HepG2 (cell line): Measurements from ENCODE around the gene PTEN. TPM values are rescaled to one million over a fixed set of nuclear protein-coding genes. Genes with fewer than 3 reads are reported as not detected.
A peak's percentile ranks its signal among the peaks of the same experiment; 100 is the strongest.

Experiments used
- ATAC-seq: fragments of 200-7000 bp; cut with Tn5 transposase; 3 replicates; pipeline ENCODE4 v1.9.1; 2020; ENCODE audit warnings: mild to moderate bottlenecking, moderate library complexity
- BruUV-seq: library from RNA; stranded (reverse); fragments of 400-500 nt; replicated peaks from 2 replicates; lab custom pipeline; 2021; lab: Mats Ljungman, UMichigan
- CTCF ChIA-PET: fragments of 300-600 bp; formaldehyde crosslinking; extraction: SDS; loops from one replicate; lab custom pipeline; 2021; ENCODE audit warnings: low total read pairs, inconsistent platforms, low intra/inter-chr PET ratio; lab: Yijun Ruan, JAX
- POLR2A ChIA-PET: fragments of 350-600 bp; sonication (Branson Sonifier 250); formaldehyde crosslinking; loops from one replicate; lab custom pipeline; 2020; ENCODE audit warnings: antibody characterized with exemption, inconsistent platforms; lab: Yijun Ruan, JAX
- DNase-seq: peaks from one replicate; pipeline ENCODE4 v3.0.0-alpha.2; 2015; ENCODE audit warnings: low spot score
- FAIRE-seq: peaks from 3 replicates; lab custom pipeline; 2011; peaks lifted over from hg19 to GRCh38; lab: Jason Lieb, UNC
- H2AFZ ChIP-seq: one replicate; pipeline ENCODE4 v1.6.1; 2011; ENCODE audit warnings: low read length, inconsistent platforms
- H3K27ac ChIP-seq: fragments of 300-600 bp; 3 replicates; pipeline ENCODE4 v1.8.0; 2011; ENCODE audit warnings: mixed run types, mild to moderate bottlenecking, mixed read lengths, low read length, inconsistent platforms; ENCODE audit not compliant: insufficient read depth; ENCODE audit errors: extremely low read length
- H3K27me3 ChIP-seq, 2 experiments: fragments of 200-600 bp in 1 of 2; 2 replicates in 1 of 2; 3 replicates in 1 of 2; pipeline versions ENCODE4 v1.6.0 to v1.8.0; 2011; ENCODE audit warnings: low read length in 2 of 2, mild to moderate bottlenecking in 2 of 2, moderate library complexity in 2 of 2, inconsistent platforms in 1 of 2; ENCODE audit not compliant: insufficient read depth in 2 of 2, control insufficient read depth in 1 of 2
- H3K36me3 ChIP-seq, 2 experiments: fragments of 200-600 bp in 1 of 2; replicated peaks in 1 of 2; 2 replicates in 1 of 2; 3 replicates in 1 of 2; pipeline versions ENCODE4 v1.5.1 to v1.8.0; 2011; ENCODE audit warnings: low read length in 2 of 2, inconsistent platforms in 1 of 2; ENCODE audit not compliant: insufficient read depth in 2 of 2, control insufficient read depth in 1 of 2
- H3K4me1 ChIP-seq: 2 replicates; pipeline ENCODE4 v1.5.1; 2012; ENCODE audit warnings: low read length, inconsistent platforms; ENCODE audit not compliant: insufficient read depth
- H3K4me2 ChIP-seq: 2 replicates; pipeline ENCODE4 v1.6.0; 2011; ENCODE audit warnings: low read depth, low read length, inconsistent platforms
- H3K4me3 ChIP-seq, 3 experiments: fragments of 200-600 bp in 1 of 3; sonication (generic), shearing (Covaris generic) in 1 of 3; replicated peaks in 1 of 3; 2 replicates each; pipeline ENCODE4 v1.5.1; 2011 to 2016; ENCODE audit warnings: low read length in 3 of 3, inconsistent platforms in 2 of 3, low read depth in 2 of 3, mild to moderate bottlenecking in 2 of 3, control low read depth in 1 of 3, mixed read lengths in 1 of 3; ENCODE audit not compliant: insufficient read depth in 1 of 3
- H3K79me2 ChIP-seq: one replicate; pipeline ENCODE4 v1.6.1; 2011; ENCODE audit warnings: low read length, inconsistent platforms; ENCODE audit not compliant: insufficient read depth
- H3K9ac ChIP-seq: 2 replicates; pipeline ENCODE4 v1.6.0; 2011; ENCODE audit warnings: mild to moderate bottlenecking, low read depth, low read length, inconsistent platforms; ENCODE audit not compliant: insufficient read depth
- H3K9me3 ChIP-seq: 2 replicates; pipeline ENCODE4 v1.5.1; 2012; ENCODE audit warnings: mild to moderate bottlenecking, low read length
- H4K20me1 ChIP-seq: 2 replicates; pipeline ENCODE4 v1.6.0; 2011; ENCODE audit warnings: inconsistent platforms, mild to moderate bottlenecking, low read length, moderate library complexity; ENCODE audit not compliant: insufficient read depth
- ARNT ChIP-seq: fragments of 450-650 bp; IDR thresholded peaks from 2 replicates; pipeline ENCODE4 v1.6.1; 2017
- KLF6 ChIP-seq: IDR thresholded peaks from 2 replicates; pipeline ENCODE4 v1.8.0; 2016; ENCODE audit warnings: missing biosample characterization, missing genetic modification reagents
- MTF1 ChIP-seq: sonication (generic); formaldehyde crosslinking; IDR thresholded peaks from 2 replicates; pipeline ENCODE4 v1.5.0; 2020; ENCODE audit warnings: missing genetic modification reagents
- MYC ChIP-seq: sonication (generic); formaldehyde crosslinking; IDR thresholded peaks from 2 replicates; pipeline ENCODE4 v1.9.0; 2021; ENCODE audit warnings: missing genetic modification reagents, borderline replicate concordance
- NFKBIZ ChIP-seq: IDR thresholded peaks from 2 replicates; pipeline ENCODE4 v1.6.1; 2018; ENCODE audit warnings: missing genetic modification reagents, missing compliant biosample characterization
- RORA ChIP-seq: sonication (generic); formaldehyde crosslinking; IDR thresholded peaks from 2 replicates; pipeline ENCODE4 v1.5.0; 2020; ENCODE audit warnings: mild to moderate bottlenecking, missing genetic modification reagents, moderate library complexity
- SMARCE1 ChIP-seq: fragments of 450-650 bp; IDR thresholded peaks from 2 replicates; pipeline ENCODE4 v1.6.1; 2017; ENCODE audit warnings: borderline replicate concordance
- ZBTB20 ChIP-seq: sonication (generic); formaldehyde crosslinking; IDR thresholded peaks from 2 replicates; pipeline ENCODE4 v1.8.1; 2023; ENCODE audit warnings: missing genetic modification reagents, low read depth, mild to moderate bottlenecking, borderline replicate concordance
- ZFP1 ChIP-seq: IDR thresholded peaks from 2 replicates; pipeline ENCODE4 v1.6.1; 2016
- ZNF552 ChIP-seq: sonication (generic); formaldehyde crosslinking; IDR thresholded peaks from 2 replicates; pipeline ENCODE4 v1.9.0; 2022; ENCODE audit warnings: missing genetic modification reagents, mild to moderate bottlenecking, borderline replicate concordance
- ZNF850 ChIP-seq: sonication (generic); formaldehyde crosslinking; conservative IDR thresholded peaks from 2 replicates; pipeline ENCODE4 v1.9.0; 2021; ENCODE audit warnings: mild to moderate bottlenecking, missing genetic modification reagents
- WGBS: methylation state at CpG from one replicate; pipeline ENCODE4 v1.1.6; 2017; ENCODE audit warnings: low lambda C conversion rate; 5-methylcytosine and 5-hydroxymethylcytosine counted together
- in situ Hi-C: cut with HindIII; loops from 2 replicates; pipeline ENCODE4 v1.10.0; 2017; ENCODE audit warnings: low pct_unique_long_range_greater_than_20kb; ENCODE audit not compliant: extremely low pct_ligation_motif_present
- intact Hi-C: fragments of 100-400 bp; cut with micrococcal nuclease; formaldehyde crosslinking; loops from one replicate; pipeline ENCODE4 v1.10.0; 2022; ENCODE audit not compliant: unreplicated experiment
- polyA plus RNA-seq, 8 experiments: library from polyadenylated mRNA; depleted of rRNA in 3 of 8; stranded (reverse) in 7 of 8; unstranded in 1 of 8; fragments of >200 nt; fragmentation: Illumina TruSeq in 4 of 8; extraction: Trizol in 4 of 8; gene quantifications; 2 replicates each; pipeline versions ENCODE4 v1.2.1 to v1.2.3, GENCODE V29; 2011 to 2016; ENCODE audit warnings: low read depth in 4 of 8, missing spikeins in 1 of 8, mixed read lengths in 1 of 8; ENCODE audit not compliant: insufficient read depth in 1 of 8
- total RNA-seq, 5 experiments: library from RNA; depleted of rRNA; stranded (reverse); fragments of >200 nt; fragmentation: Illumina TruSeq; extraction: Trizol; gene quantifications; 2 replicates each; pipeline ENCODE4 v1.2.3, GENCODE V29; 2016; ENCODE audit warnings: low read depth in 1 of 5
- TF ChIP-seq, protein P1 (sequence below): sonication (generic); formaldehyde crosslinking; IDR thresholded peaks from 2 replicates; pipeline ENCODE4 v1.9.0; 2022; ENCODE audit warnings: missing genetic modification reagents, mild to moderate bottlenecking, borderline replicate concordance
- TF ChIP-seq, protein P2 (sequence below): IDR thresholded peaks from 2 replicates; pipeline ENCODE4 v1.6.1; 2018; ENCODE audit warnings: missing genetic modification reagents
- TF ChIP-seq, protein P3 (sequence below): IDR thresholded peaks from 2 replicates; pipeline ENCODE4 v1.6.1; 2016; ENCODE audit warnings: mild to moderate bottlenecking
- TF ChIP-seq, protein P4 (sequence below): sonication (generic); formaldehyde crosslinking; IDR thresholded peaks from 2 replicates; pipeline ENCODE4 v1.8.1; 2022; ENCODE audit warnings: low read depth, mild to moderate bottlenecking, missing genetic modification reagents

PTEN gene
- total and polyA plus RNA-seq, 2 of the 13 experiments (the other 11 are each of a cell fraction or from before 2014, with no cell fraction given): 30.3 to 61.3 TPM

DNA sequence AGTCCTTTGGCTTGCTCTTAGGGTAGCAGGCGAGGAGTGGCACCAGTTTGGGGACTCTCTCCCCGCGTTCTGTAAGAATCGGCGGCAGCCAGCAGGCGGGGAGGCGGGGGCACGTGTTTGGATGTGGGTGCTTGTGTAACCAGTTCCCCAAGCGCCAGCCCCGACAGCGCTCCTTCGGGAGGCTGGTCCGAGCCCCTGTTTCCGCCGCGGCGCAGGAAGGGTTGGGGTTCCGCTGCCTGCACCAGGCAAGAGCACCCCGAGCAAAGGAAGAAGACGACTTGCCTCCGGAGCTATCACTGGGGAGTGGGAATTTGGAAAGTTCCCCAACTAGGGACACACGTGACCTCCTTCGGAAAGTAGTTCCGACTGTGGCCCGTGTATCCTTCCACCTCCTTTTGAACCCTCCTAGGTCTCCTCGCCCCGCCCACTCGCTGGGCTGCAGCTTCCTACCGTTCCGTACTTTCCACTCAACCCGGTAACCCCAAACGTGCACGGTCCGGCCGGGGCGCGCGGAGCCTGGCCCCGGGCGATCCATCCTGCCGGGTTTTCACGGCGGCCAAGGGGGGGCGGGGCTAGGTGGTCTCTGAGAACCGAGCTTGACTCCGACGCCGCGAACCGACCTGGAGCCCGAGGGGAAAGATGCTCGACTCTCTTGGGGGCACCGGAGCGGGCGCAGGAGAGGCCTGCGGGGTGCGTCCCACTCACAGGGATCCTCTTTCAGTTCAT is 1.3 kb upstream of the PTEN start (continued):
- TF ChIP-seq ZBTB20 (CRISPR knock-in tag) (peak; percentile 82; the same call in 1 of the 2 replicates), ARNT (no peak), MTF1 (CRISPR knock-in tag) (peak; percentile 72), ZFP1 (CRISPR knock-in tag) (peak; percentile 91), NFKBIZ (CRISPR knock-in tag) (peak; percentile 83; the same call in 1 of the 2 replicates)
- TF ChIP-seq, protein P1, sequence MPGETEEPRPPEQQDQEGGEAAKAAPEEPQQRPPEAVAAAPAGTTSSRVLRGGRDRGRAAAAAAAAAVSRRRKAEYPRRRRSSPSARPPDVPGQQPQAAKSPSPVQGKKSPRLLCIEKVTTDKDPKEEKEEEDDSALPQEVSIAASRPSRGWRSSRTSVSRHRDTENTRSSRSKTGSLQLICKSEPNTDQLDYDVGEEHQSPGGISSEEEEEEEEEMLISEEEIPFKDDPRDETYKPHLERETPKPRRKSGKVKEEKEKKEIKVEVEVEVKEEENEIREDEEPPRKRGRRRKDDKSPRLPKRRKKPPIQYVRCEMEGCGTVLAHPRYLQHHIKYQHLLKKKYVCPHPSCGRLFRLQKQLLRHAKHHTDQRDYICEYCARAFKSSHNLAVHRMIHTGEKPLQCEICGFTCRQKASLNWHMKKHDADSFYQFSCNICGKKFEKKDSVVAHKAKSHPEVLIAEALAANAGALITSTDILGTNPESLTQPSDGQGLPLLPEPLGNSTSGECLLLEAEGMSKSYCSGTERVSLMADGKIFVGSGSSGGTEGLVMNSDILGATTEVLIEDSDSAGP: peak; percentile 94

DNA sequence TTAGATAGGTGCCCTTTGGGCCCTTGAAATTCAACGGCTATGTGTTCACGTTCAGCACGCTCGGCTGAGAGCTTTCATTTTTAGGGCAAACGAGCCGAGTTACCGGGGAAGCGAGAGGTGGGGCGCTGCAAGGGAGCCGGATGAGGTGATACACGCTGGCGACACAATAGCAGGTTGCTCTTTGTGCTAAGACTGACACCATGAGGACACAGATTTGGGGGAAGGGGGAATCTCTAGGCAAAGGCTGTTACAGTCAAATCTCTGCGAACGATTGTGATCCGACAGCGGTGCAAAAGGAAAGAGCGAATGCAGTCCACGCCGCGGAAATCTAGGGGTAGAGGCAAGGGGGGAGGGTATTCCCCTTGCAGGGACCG is 759 bp upstream of the PTEN start:
- Histone ChIP-seq H3K27me3 (no peaks in the 10 kb centered on the region; a peak in 1 of 5 replicates), H3K36me3 (no peaks in the 10 kb centered on the region), H3K9me3 (no peaks in the 10 kb centered on the region), H3K4me3 (peak overlapping the region; percentile 65 to 94 (median 80)), H3K4me1 (peaks cover 13% of the 10 kb centered on the region), H4K20me1 (peaks cover 31% of the 10 kb centered on the region), H2AFZ (no peak overlapping the region), H3K79me2 (peaks cover 36% of the 10 kb centered on the region), H3K27ac (peak overlapping the region; percentile 88), H3K4me2 (peak overlapping the region; percentile 97), H3K9ac (peak overlapping the region; percentile 82)
- no TSS peak for BruUV-seq
- CTCF ChIA-PET: no interaction called here
- POLR2A ChIA-PET: interaction anchor here (0.9 to 3.6 kb wide), 12 partner anchors 10 to 1839 kb away, joined by 3 to 31 read pairs (median 6); partner anchors contain the start of genes ATAD1, KIF20B and MINPP1
- no peak for DNase-seq
- in situ Hi-C loops: loop anchor here (5.0 kb wide), 2 partner anchors 250 to 525 kb away; no protein-coding TSS in a partner anchor
- FAIRE-seq: no peak
- intact Hi-C loops: loop anchor here (1.0 to 2.0 kb wide), 2 partner anchors 44 to 71 kb away; partner anchors contain the start of gene ATAD1
- WGBS: 2% methylated on average over 15 of the region's 21 CpGs
- ATAC-seq: peak; percentile 13
- TF ChIP-seq, protein P2, sequence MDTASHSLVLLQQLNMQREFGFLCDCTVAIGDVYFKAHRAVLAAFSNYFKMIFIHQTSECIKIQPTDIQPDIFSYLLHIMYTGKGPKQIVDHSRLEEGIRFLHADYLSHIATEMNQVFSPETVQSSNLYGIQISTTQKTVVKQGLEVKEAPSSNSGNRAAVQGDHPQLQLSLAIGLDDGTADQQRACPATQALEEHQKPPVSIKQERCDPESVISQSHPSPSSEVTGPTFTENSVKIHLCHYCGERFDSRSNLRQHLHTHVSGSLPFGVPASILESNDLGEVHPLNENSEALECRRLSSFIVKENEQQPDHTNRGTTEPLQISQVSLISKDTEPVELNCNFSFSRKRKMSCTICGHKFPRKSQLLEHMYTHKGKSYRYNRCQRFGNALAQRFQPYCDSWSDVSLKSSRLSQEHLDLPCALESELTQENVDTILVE (CRISPR knock-in tag): no peak
- TF ChIP-seq, protein P3, sequence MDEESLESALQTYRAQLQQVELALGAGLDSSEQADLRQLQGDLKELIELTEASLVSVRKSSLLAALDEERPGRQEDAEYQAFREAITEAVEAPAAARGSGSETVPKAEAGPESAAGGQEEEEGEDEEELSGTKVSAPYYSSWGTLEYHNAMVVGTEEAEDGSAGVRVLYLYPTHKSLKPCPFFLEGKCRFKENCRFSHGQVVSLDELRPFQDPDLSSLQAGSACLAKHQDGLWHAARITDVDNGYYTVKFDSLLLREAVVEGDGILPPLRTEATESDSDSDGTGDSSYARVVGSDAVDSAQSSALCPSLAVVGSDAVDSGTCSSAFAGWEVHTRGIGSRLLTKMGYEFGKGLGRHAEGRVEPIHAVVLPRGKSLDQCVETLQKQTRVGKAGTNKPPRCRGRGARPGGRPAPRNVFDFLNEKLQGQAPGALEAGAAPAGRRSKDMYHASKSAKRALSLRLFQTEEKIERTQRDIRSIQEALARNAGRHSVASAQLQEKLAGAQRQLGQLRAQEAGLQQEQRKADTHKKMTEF (CRISPR knock-in tag): no peak
- TF ChIP-seq, protein P4, sequence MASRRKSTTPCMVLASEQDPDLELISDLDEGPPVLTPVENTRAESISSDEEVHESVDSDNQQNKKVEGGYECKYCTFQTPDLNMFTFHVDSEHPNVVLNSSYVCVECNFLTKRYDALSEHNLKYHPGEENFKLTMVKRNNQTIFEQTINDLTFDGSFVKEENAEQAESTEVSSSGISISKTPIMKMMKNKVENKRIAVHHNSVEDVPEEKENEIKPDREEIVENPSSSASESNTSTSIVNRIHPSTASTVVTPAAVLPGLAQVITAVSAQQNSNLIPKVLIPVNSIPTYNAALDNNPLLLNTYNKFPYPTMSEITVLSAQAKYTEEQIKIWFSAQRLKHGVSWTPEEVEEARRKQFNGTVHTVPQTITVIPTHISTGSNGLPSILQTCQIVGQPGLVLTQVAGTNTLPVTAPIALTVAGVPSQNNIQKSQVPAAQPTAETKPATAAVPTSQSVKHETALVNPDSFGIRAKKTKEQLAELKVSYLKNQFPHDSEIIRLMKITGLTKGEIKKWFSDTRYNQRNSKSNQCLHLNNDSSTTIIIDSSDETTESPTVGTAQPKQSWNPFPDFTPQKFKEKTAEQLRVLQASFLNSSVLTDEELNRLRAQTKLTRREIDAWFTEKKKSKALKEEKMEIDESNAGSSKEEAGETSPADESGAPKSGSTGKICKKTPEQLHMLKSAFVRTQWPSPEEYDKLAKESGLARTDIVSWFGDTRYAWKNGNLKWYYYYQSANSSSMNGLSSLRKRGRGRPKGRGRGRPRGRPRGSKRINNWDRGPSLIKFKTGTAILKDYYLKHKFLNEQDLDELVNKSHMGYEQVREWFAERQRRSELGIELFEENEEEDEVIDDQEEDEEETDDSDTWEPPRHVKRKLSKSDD: no peak
- TF ChIP-seq MYC (CRISPR knock-in tag) (no peak), KLF6 (CRISPR knock-in tag) (no peak), SMARCE1 (no peak), ZNF850 (CRISPR knock-in tag) (no peak), ZNF552 (CRISPR knock-in tag) (no peak), RORA (CRISPR knock-in tag) (no peak)
